NOMO-1 treated with dmso at 0.1 percent for 144 hours (cell line): ENCODE measurements around the gene TTLL3.

Experiments used
- DNase-seq: peaks from one replicate; lab custom pipeline; 2025; ENCODE audit not compliant: unreplicated experiment; lab: John Stamatoyannopoulos, UW

TTLL3 gene

GRCh38 chr3:9804996-9805395, 5.1 kb upstream of the TTLL3 start:
- DNase-seq = no peak

- no peak for DNase-seq
Measured at GRCh38 chr3:9806137-9806536, 3.9 kb upstream of the TTLL3 start.

DNA sequence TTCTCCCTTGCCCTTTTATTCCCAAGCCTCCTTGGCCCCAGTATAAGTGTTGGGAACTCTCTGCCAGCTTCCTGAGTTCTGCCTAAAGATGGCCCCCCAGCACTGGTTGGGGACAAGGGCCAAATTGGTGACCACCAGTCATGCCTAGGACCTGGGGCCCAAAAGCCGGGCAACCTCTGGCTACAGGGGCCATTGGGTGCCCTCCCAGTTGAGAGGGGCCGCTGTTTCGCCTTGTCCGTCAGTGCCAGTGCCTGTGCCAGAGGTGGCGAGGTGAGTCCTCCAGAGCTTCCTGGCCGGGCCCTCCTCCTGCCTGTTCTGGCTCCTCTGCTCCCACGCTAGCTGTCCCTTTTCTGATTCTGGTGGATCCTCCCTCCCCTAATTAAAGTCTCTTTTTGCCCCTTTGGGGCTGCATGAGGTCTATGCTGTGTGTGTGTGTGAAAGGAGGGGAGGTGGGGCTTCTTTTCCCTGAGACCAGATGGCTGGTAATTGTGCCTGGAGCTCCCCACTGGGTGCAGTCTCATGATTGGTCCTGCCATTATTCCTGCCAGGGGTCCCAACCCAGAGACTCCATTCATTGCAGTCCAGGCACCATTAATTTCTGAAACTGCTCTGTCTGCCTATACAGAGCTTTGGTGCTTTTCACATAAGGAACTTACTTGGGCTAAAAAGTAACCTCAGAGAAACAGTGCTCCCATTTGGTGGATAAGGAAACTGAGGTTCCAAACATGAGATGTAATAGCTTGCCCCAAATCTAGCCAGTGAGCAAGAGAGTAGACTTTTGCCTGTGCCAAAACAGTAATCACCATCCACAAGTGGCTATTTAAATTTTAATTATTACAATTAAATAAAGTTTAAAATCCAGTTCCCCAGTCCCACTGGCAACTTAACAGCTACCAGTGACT, 3.1 kb upstream of the TTLL3 start:
- no peak for DNase-seq

DNA sequence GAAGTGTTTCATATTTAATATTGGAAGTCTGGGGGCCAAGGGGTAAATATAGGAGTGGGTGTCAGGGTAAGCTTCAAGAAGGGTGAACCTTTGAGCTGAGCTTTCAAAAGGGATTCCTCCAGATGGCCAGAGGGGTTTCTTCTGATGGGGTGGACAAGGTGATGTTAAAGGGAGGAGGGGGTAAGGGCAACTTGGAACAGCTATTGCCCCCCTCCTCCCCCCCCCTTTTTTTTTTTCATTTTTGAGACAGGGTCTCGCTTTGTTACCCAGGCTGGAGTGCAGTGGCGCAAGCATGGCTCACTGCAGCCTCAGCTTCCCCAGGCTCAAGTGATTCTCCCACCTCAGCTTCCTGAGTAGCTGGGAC, 2.1 kb upstream of the TTLL3 start:
- no peak for DNase-seq

DNA sequence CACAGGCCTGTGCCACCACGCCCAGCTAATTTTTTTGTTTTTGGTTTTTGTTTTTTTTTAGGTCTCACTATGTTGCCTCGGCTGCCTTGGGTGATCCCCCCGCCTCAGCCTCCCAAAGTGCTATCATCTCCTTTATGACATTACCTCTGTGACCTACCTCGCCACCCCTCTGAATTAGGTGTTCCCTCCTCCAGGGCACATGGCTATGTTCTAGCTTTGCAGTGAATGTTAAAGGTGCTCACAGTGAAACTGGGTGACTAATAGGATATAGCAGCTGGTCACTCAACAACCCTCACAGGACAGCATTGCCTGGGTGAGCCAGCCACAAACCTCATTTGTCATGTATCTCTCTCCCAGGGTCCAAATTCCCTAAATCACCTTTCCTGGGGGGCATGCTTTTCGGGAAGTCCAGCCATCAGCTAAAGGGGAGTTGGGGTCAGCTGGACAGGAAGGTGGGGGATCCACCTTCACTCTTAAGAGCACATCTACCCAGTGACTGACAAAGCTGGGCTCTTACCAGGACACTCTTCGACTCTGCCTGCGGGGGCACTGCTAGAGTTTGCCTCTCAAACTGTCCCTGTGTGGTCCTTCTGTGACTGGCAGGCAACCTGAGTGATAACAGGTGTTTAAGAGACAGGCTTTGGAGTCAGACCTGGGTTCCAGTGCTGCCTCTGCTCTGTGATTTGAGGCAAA, 1.6 kb upstream of the TTLL3 start:
- peak; percentile 42 for DNase-seq

- DNase-seq = no peak
Measured at GRCh38 chr3:9809239-9809614, 835 bp upstream of the TTLL3 start.

DNA sequence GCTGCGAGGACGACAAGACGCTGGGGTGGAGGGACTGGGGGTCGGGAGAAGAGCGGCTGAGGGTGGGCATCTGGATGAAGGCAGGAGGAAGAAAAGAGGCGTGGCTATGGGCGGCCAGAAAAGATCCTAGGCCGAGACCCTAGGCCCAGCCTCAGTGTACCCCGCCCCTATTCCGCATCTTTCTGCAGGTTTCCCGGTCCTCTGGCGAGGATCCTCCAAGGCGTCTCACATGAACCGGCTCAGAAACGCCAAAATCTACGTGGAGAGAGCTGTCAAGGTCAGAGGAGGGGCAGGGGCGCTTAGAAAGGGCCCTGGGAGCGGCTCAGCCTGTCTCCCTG, 340 bp downstream of the TTLL3 start:
- DNase-seq = no peak

DNA sequence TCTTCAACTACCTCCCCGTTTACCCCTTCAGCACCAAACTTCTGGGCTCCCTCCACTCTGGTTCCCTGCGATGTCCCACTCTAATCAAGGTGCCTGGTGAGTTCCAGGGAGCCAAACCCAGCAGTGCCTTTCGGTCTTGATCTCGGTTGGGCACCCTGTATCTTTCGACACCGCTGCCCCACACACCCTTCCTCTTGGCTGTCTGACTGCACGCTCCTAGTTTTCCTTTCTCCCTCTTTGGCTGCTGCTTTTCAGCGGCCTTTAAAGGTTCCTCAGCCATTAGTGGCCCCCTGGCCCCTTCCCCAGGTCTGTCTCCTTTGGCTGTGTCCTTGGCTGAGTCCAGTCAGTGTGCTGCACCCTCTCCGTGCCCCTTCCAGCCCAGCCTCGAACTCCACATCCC, 784 bp downstream of the TTLL3 start:
- DNase-seq = no peak

DNA sequence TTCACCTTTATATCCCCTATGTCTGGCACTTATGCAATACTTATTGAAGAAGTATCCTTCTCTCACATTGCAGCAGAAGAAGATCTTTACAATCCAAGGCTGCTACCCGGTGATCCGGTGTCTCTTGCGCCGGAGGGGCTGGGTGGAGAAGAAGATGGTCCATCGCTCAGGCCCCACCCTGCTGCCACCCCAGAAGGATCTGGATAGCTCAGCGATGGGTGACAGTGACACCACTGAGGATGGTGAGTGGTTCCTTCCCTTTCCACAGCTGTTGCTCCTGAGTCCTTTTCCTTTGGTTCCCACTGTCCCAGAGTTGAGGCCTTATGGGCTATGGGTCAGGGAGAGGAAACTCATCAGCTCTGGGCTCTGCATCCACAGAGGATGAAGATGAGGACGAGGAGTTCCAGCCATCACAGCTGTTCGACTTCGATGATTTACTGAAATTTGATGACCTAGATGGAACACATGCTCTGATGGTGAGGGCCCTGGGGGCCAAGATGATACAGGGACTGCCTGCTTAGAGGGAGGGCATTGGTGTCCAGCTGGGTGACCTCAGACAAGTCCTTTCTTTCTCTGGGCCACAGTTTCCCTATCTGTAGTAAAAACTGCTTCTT, 2.9 kb downstream of the TTLL3 start:
- DNase-seq = no peak

- DNase-seq = no peak
Measured at GRCh38 chr3:9815986-9816385, 5.9 kb downstream of the TTLL3 start.

- DNase-seq = no peak
Measured at GRCh38 chr3:9817436-9817835, 7.4 kb downstream of the TTLL3 start.

GRCh38 chr3:9818666-9819335, 8.7 kb downstream of the TTLL3 start:
- DNase-seq = no peak

DNA sequence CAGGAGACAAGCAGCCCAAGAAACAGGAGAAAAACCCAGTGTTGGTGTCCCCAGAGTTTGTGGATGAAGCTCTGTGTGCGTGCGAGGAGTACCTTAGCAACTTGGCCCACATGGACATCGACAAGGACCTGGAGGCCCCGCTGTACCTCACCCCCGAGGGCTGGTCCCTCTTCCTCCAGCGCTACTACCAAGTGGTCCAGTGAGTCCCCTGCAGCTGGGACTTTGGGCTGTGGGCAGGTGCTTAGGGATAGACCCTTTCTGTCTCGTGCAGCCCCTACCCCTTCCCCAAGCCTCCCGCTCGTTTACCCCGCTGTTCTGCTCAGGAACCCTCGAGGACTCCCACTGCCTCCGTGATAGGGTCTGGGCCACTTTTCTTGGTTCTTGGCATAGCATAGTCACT, 10.5 kb downstream of the TTLL3 start:
- no peak for DNase-seq

- no peak for DNase-seq
Measured at GRCh38 chr3:9820946-9821345, 10.9 kb downstream of the TTLL3 start.

DNA sequence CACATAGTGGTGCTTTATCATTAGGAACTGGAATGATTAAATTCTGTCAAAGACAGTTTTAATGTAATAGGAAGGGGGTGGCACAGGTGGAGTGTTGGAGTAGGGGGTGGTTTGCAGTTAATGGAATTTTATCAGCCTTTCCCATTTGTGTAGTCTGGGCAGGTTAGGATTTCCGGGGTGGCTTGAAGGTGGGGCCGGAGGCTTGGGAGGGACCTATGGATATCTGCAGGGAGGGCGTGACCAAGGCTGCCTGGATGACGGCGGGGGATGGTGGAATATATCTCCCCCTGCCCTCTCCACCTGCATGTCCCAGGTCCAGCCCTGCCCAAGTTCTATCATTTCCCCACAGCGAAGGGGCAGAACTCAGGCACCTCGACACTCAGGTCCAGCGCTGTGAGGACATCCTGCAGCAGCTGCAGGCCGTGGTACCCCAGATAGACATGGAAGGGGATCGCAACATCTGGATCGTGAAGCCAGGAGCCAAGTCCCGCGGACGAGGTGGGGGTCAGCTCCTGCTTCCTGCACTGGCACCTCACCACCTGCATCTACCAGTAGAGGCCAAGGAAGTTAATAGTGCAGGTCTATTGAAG, 15.5 kb downstream of the TTLL3 start:
- no peak for DNase-seq

DNA sequence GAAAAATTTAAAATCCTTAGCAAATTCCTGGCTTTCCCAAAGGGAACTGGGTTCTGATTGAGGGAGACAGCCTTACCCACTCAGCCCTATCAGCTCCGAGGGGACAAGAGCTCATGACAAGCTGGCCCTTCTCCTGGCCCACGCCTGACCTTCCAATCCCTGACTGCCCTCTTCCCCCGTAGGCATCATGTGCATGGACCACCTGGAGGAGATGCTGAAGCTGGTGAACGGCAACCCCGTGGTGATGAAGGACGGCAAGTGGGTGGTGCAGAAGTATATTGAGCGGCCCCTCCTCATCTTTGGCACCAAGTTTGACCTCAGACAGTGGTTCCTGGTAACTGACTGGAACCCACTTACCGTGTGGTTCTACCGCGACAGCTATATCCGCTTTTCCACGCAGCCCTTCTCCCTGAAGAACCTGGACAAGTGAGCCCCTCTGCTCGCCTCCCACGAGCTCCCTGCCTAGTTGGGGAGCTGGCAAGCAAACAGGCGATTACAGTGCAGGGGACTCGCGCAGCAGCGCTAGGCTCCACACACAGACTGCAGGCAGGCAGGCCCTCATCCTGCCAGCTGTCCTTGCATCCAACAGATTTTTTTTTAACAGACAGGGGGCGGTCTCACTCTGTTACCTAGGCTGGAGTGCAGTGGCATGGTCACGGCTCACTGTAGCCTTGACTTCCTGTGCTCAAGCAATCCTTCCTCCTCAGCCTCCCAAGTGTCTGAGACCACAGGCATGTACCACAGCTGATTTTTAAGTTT, 16.9 kb downstream of the TTLL3 start:
- no peak for DNase-seq

GRCh38 chr3:9828801-9829755, 19.0 kb downstream of the TTLL3 start:
- no peak for DNase-seq

DNA sequence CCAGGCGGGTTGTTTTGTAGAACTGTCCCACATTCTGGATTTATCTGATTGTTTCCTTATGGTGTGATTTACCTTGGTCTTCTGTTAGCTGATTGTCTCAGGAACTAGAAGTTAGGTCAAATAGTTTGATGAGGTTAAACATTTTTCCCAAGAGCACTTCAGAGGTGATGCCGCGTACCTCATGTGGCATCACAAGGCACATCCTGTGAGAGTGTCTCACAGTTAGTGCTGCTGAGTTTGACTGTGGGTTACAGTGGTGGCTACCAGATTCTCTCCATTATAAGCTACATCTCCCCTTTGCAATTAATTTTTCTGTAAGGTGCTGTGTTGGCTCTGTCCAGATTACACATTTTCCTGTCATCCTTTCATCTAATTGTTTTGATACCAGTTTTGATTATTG, 21.2 kb downstream of the TTLL3 start:
- no peak for DNase-seq

- DNase-seq = no peak
Measured at GRCh38 chr3:9833078-9833477, 23.0 kb downstream of the TTLL3 start.
